ENCODE results near the gene NFE2L2. TPM values are rescaled to one million over a fixed set of nuclear protein-coding genes. Genes with fewer than 3 reads are reported as not detected.
"Not testable (repeated sequence)": the region's sequence is repeated elsewhere in the genome, so short reads cannot be mapped to it uniquely, and the experiment has no call there.

The NFE2L2 gene
- total and polyA plus RNA-seq, 7 donors: 46.7 to 103 (median 88.3) TPM

- no peak overlapping the region for H3K4me3 ChIP-seq
- WGBS, 2 donors: 93% methylated on average over 8 of the region's 8 CpGs
- H3K4me1 ChIP-seq: peaks cover 0 to 13% (median 13%) of the 10 kb centered on the region in 4 donors
- H3K27me3 ChIP-seq: no peaks in the 10 kb centered on the region
- no peak overlapping the region for H3K27ac ChIP-seq
- no peak for DNase-seq
- TF ChIP-seq POLR2A (IDR thresholded peaks at IDR 0.05) (no peak), POLR2AphosphoS5 (IDR thresholded peaks at IDR 0.05) (no peak), EP300 (IDR thresholded peaks at IDR 0.05) (no peak), CTCF (IDR thresholded peaks at IDR 0.05) (no peak)
- no peaks in the 10 kb centered on the region for H3K9me3 ChIP-seq
- intact Hi-C loops (cut with DNase I): no loop called here
- H3K36me3 ChIP-seq: no peaks in the 10 kb centered on the region
These were observed 3.8 kb upstream of the NFE2L2 start for GRCh38 chr2:177268187-177268871.

GRCh38 chr2:177266955-177267354, 2.4 kb upstream of the NFE2L2 start:
- intact Hi-C loops (cut with DNase I); H3K27me3 ChIP-seq; DNase-seq; H3K9me3 ChIP-seq; H3K4me3 ChIP-seq; H3K36me3 ChIP-seq: not testable (repeated sequence)
- Histone ChIP-seq H3K27ac (peak overlapping the region in 2 of 4 donors; percentile 90 to 100), H3K4me1 (peaks cover 0 to 15% (median 13%) of the 10 kb centered on the region in 4 donors)
- 60 to 84% methylated on average over 8 of the region's 8 CpGs for WGBS, 2 donors

GRCh38 chr2:177265824-177266817, 1.6 kb upstream of the NFE2L2 start:
- Histone ChIP-seq H3K9me3 (no peaks in the 10 kb centered on the region), H3K4me3 (peak overlapping the region; percentile 86 to 99 (median 99)), H3K4me1 (peaks cover 0 to 24% (median 21%) of the 10 kb centered on the region in 4 donors), H3K36me3 (no peaks in the 10 kb centered on the region), H3K27ac (peak overlapping the region; percentile 90 to 100 (median 100)), H3K27me3 (no peaks in the 10 kb centered on the region)
- no peak for DNase-seq
- intact Hi-C loops (cut with DNase I): loop anchor here (1.0 to 2.0 kb wide), 2 partner anchors 29 to 54 kb away; partner anchors contain the start of gene HNRNPA3
- TF ChIP-seq CTCF (IDR thresholded peaks at IDR 0.05): no peak
- TF ChIP-seq EP300 (IDR thresholded peaks at IDR 0.05): no peak
- TF ChIP-seq POLR2A (IDR thresholded peaks at IDR 0.05): no peak
- no peak for TF ChIP-seq POLR2AphosphoS5 (IDR thresholded peaks at IDR 0.05)
- WGBS, 2 donors: 4 to 19% methylated on average over 4 of the region's 4 CpGs

- WGBS, 2 donors: 0% methylated on average over 61 of the region's 61 CpGs
- H3K27ac ChIP-seq: peak overlapping the region; percentile 90 to 100 (median 100)
- DNase-seq: peak; percentile 79
- no peak for TF ChIP-seq POLR2A (IDR thresholded peaks at IDR 0.05)
- TF ChIP-seq CTCF (IDR thresholded peaks at IDR 0.05): no peak
- TF ChIP-seq POLR2AphosphoS5 (IDR thresholded peaks at IDR 0.05): no peak
- TF ChIP-seq EP300 (IDR thresholded peaks at IDR 0.05): no peak
- peak overlapping the region; percentile 86 to 99 (median 99) for H3K4me3 ChIP-seq
- H3K27me3 ChIP-seq: no peaks in the 10 kb centered on the region
- no peaks in the 10 kb centered on the region for H3K9me3 ChIP-seq
- H3K4me1 ChIP-seq: peaks cover 0 to 42% (median 39%) of the 10 kb centered on the region in 4 donors
- no peaks in the 10 kb centered on the region for H3K36me3 ChIP-seq
- intact Hi-C loops (cut with DNase I): loop anchor here (2.0 to 5.0 kb wide), 2 partner anchors 31 to 153 kb away; no protein-coding TSS in a partner anchor
These were observed 276 bp downstream of the NFE2L2 start for GRCh38 chr2:177264209-177264692.

Measured in sigmoid colon (tissue), 7 donors.